Fibroblast of lung (primary cell): ENCODE results near the gene SORL1-AS1.

ENCODE experiments used
- CTCF ChIP-seq, 2 donors: IDR thresholded peaks in 1 of 2; conservative IDR thresholded peaks in 1 of 2; 1 replicate in 1 of 2; 2 replicates in 1 of 2; pipeline ENCODE4 v1.5.1; 2011 to 2012; ENCODE audit warnings: low read length in 2 of 2, control low read depth in 1 of 2, inconsistent platforms in 1 of 2, low read depth in 1 of 2, mild to moderate bottlenecking in 1 of 2
- EZH2 ChIP-seq: IDR thresholded peaks from 2 replicates; pipeline ENCODE4 v1.5.1; 2012; ENCODE audit warnings: low read length, control low read depth, mild to moderate bottlenecking; ENCODE audit errors: missing control alignments

DNA sequence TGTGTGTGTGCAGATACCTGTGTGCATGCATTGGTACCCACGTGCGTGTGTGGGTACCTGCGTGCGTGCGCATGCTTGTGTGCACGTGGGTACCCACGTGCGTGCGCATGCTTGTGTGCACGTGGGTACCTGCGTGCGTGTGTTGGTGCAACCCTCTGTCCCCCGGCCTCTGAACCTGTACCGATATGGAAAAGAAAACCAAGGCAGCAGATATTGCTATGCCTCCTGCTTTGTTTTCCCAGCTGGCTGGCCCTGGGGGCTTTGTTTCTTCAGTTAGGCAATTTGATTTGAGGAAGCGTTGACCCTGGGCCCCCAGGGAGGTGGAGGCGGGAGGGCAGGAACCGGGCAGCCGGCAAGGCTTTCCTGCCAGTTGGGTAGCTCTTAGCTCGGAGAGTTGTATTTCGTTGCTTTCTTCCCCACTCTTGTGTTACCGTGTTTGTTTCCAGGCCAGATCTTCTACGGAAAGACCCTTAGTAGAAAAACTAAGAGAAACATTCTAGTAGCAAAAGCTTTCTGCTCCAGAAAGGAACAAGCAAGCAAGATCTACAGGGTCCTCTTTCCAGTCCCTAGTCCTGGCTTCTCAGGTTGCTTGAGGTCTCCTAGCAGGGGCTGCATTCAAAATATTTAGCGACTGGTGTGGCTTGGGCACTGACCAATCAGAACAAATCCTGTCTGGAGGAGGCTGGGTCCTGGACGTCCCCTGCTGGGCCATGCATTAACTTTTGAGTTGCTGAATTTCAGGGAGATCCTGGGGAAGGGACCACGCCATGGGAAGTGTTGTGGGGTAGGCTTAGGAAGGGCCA lies 26.3 kb upstream of the SORL1-AS1 start:
- TF ChIP-seq CTCF (conservative IDR thresholded peaks at IDR 0.05 in 1 of 2, IDR thresholded peaks at IDR 0.05 in 1 of 2; ENCODE audit: low read depth in 1 of 2, low read length in 2 of 2) = no peak
- TF ChIP-seq EZH2 = no peak
